NCI-H128 (cell line): ENCODE results near the gene KIZ.

Experiments used
- DNase-seq: peaks from one replicate; lab custom pipeline; 2025; ENCODE audit not compliant: unreplicated experiment; lab: John Stamatoyannopoulos, UW

The KIZ gene

GRCh38 chr20:21174516-21175239 lies 48.8 kb downstream of the KIZ start:
- no peak for DNase-seq

GRCh38 chr20:21175433-21175832 lies 49.6 kb downstream of the KIZ start:
- no peak for DNase-seq

GRCh38 chr20:21177767-21178166 lies 51.9 kb downstream of the KIZ start:
- DNase-seq, result no peak

GRCh38 chr20:21179757-21180156 lies 53.9 kb downstream of the KIZ start:
- no peak for DNase-seq

GRCh38 chr20:21180248-21180647 lies 54.4 kb downstream of the KIZ start:
- no peak for DNase-seq

- no peak for DNase-seq
These were observed 55.1 kb downstream of the KIZ start for GRCh38 chr20:21181028-21181427.

- DNase-seq, result no peak
These were observed 57.1 kb downstream of the KIZ start for GRCh38 chr20:21182832-21183563.

GRCh38 chr20:21183722-21184121 lies 57.8 kb downstream of the KIZ start:
- no peak for DNase-seq

- no peak for DNase-seq
These were observed 58.9 kb downstream of the KIZ start for GRCh38 chr20:21184819-21185218.

GRCh38 chr20:21185849-21186248 lies 60.0 kb downstream of the KIZ start:
- DNase-seq, result no peak

GRCh38 chr20:21189761-21190523 lies 64.1 kb downstream of the KIZ start:
- peak; percentile 38 for DNase-seq

GRCh38 chr20:21190869-21191268 lies 65.0 kb downstream of the KIZ start:
- no peak for DNase-seq

- DNase-seq, result no peak
These were observed 66.0 kb downstream of the KIZ start for GRCh38 chr20:21191839-21192238.

GRCh38 chr20:21202259-21202658 lies 76.4 kb downstream of the KIZ start:
- DNase-seq, result no peak

GRCh38 chr20:21203088-21203656 lies 77.3 kb downstream of the KIZ start:
- no peak for DNase-seq

- DNase-seq, result no peak
These were observed 80.7 kb downstream of the KIZ start for GRCh38 chr20:21206584-21206983.

GRCh38 chr20:21208999-21209398 lies 83.1 kb downstream of the KIZ start:
- DNase-seq, result no peak

GRCh38 chr20:21209668-21210067 lies 83.8 kb downstream of the KIZ start:
- DNase-seq, result no peak

GRCh38 chr20:21213691-21214090 lies 87.8 kb downstream of the KIZ start:
- no peak for DNase-seq

- DNase-seq, result no peak
These were observed 88.5 kb downstream of the KIZ start for GRCh38 chr20:21214431-21214830.

- no peak for DNase-seq
These were observed 93.8 kb downstream of the KIZ start for GRCh38 chr20:21219686-21220085.

GRCh38 chr20:21224217-21224616 lies 98.3 kb downstream of the KIZ start:
- no peak for DNase-seq
